Measurements from ENCODE around the gene OSBPL6.

DNA sequence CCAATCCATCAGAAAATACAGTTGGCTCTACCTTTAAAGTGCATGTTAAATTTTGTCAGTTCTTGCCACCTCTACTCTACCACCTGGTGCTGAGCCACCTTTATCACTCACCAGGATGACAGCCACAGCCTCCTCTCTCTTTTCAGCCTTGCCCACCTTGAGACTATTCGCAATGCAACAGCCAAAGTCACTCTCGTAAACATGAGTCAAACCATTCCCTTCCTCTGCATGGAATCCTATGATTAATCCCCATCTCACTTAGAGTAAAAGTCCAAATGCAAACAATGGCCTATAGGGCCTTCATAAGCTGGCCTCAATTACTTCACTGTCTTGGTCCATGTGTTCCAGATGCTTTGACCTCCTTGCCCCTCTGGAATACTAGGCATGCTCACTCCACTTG is 5.8 kb upstream of the OSBPL6 start:
- TF ChIP-seq EP300 (IDR thresholded peaks at IDR 0.05) (no peak), POLR2A (IDR thresholded peaks at IDR 0.05) (no peak), POLR2AphosphoS5 (IDR thresholded peaks at IDR 0.05) (no peak)
- TF ChIP-seq, protein P1, sequence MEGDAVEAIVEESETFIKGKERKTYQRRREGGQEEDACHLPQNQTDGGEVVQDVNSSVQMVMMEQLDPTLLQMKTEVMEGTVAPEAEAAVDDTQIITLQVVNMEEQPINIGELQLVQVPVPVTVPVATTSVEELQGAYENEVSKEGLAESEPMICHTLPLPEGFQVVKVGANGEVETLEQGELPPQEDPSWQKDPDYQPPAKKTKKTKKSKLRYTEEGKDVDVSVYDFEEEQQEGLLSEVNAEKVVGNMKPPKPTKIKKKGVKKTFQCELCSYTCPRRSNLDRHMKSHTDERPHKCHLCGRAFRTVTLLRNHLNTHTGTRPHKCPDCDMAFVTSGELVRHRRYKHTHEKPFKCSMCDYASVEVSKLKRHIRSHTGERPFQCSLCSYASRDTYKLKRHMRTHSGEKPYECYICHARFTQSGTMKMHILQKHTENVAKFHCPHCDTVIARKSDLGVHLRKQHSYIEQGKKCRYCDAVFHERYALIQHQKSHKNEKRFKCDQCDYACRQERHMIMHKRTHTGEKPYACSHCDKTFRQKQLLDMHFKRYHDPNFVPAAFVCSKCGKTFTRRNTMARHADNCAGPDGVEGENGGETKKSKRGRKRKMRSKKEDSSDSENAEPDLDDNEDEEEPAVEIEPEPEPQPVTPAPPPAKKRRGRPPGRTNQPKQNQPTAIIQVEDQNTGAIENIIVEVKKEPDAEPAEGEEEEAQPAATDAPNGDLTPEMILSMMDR (IDR thresholded peaks at IDR 0.05): no peak

Measured in gastroesophageal sphincter (tissue), 3 donors.